ENCODE results near the gene MAN2A1.

DNA sequence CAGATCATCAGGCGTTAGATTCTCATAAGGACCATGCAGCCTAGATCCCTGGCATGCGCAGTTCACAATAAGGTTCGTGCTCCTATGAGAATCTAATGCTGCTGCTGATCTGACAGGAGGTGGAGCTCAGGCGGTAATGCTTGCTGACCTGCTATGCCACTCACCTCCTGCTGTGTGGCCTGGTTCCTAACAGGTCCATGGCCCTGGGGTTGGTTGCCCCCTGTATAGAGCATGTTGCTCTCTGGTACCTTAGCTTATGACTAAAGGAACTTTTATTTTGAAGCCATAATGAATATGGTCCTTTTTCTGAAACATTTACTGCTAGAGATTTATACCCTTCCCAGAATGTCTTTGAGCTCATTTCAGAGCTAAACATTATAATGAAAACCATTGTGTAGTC is 3.1 kb downstream of the MAN2A1 start:
- TF ChIP-seq CREB5 (CRISPR knock-in tag; IDR thresholded peaks at IDR 0.05; ENCODE audit: low read depth) (no peak), ZNF8 (CRISPR knock-in tag; IDR thresholded peaks at IDR 0.05) (no peak), GLIS3 (CRISPR knock-in tag; IDR thresholded peaks at IDR 0.05) (no peak), TCF4 (CRISPR knock-in tag; IDR thresholded peaks at IDR 0.05; ENCODE audit: borderline replicate concordance) (no peak), ZNF565 (CRISPR knock-in tag; conservative IDR thresholded peaks at IDR 0.05; ENCODE audit: low read depth) (no peak), ZFP3 (CRISPR knock-in tag; IDR thresholded peaks at IDR 0.05) (no peak), ARNTL (CRISPR knock-in tag; IDR thresholded peaks at IDR 0.05; ENCODE audit: borderline replicate concordance, low read depth) (no peak), ESRRG (CRISPR knock-in tag; IDR thresholded peaks at IDR 0.05) (no peak), PPARA (CRISPR knock-in tag; IDR thresholded peaks at IDR 0.05; ENCODE audit: borderline replicate concordance) (no peak), BACH2 (CRISPR knock-in tag; IDR thresholded peaks at IDR 0.05; ENCODE audit: borderline replicate concordance) (no peak), ISL1 (CRISPR knock-in tag; IDR thresholded peaks at IDR 0.05) (no peak)
- TF ChIP-seq, protein P1, sequence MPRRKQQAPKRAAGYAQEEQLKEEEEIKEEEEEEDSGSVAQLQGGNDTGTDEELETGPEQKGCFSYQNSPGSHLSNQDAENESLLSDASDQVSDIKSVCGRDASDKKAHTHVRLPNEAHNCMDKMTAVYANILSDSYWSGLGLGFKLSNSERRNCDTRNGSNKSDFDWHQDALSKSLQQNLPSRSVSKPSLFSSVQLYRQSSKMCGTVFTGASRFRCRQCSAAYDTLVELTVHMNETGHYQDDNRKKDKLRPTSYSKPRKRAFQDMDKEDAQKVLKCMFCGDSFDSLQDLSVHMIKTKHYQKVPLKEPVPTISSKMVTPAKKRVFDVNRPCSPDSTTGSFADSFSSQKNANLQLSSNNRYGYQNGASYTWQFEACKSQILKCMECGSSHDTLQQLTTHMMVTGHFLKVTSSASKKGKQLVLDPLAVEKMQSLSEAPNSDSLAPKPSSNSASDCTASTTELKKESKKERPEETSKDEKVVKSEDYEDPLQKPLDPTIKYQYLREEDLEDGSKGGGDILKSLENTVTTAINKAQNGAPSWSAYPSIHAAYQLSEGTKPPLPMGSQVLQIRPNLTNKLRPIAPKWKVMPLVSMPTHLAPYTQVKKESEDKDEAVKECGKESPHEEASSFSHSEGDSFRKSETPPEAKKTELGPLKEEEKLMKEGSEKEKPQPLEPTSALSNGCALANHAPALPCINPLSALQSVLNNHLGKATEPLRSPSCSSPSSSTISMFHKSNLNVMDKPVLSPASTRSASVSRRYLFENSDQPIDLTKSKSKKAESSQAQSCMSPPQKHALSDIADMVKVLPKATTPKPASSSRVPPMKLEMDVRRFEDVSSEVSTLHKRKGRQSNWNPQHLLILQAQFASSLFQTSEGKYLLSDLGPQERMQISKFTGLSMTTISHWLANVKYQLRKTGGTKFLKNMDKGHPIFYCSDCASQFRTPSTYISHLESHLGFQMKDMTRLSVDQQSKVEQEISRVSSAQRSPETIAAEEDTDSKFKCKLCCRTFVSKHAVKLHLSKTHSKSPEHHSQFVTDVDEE (CRISPR knock-in tag; IDR thresholded peaks at IDR 0.05) = no peak
- TF ChIP-seq, protein P2, sequence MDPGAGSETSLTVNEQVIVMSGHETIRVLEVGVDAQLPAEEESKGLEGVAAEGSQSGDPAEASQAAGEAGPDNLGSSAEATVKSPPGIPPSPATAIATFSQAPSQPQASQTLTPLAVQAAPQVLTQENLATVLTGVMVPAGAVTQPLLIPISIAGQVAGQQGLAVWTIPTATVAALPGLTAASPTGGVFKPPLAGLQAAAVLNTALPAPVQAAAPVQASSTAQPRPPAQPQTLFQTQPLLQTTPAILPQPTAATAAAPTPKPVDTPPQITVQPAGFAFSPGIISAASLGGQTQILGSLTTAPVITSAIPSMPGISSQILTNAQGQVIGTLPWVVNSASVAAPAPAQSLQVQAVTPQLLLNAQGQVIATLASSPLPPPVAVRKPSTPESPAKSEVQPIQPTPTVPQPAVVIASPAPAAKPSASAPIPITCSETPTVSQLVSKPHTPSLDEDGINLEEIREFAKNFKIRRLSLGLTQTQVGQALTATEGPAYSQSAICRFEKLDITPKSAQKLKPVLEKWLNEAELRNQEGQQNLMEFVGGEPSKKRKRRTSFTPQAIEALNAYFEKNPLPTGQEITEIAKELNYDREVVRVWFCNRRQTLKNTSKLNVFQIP (CRISPR knock-in tag; IDR thresholded peaks at IDR 0.05; ENCODE audit: borderline replicate concordance, low read depth) = no peak
- TF ChIP-seq, protein P3, sequence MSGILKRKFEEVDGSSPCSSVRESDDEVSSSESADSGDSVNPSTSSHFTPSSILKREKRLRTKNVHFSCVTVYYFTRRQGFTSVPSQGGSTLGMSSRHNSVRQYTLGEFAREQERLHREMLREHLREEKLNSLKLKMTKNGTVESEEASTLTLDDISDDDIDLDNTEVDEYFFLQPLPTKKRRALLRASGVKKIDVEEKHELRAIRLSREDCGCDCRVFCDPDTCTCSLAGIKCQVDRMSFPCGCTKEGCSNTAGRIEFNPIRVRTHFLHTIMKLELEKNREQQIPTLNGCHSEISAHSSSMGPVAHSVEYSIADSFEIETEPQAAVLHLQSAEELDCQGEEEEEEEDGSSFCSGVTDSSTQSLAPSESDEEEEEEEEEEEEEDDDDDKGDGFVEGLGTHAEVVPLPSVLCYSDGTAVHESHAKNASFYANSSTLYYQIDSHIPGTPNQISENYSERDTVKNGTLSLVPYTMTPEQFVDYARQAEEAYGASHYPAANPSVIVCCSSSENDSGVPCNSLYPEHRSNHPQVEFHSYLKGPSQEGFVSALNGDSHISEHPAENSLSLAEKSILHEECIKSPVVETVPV (CRISPR knock-in tag; IDR thresholded peaks at IDR 0.05) = no peak
